Kasumi-1 (cell line): ENCODE results near the gene BRPF3.
A peak's percentile ranks its signal among the peaks of the same experiment; 100 is the strongest.

ENCODE experiments used
- DNase-seq, 2 experiments: peaks; one replicate each; lab custom pipeline; 2025; lab: John Stamatoyannopoulos, UW

Gene BRPF3

DNA sequence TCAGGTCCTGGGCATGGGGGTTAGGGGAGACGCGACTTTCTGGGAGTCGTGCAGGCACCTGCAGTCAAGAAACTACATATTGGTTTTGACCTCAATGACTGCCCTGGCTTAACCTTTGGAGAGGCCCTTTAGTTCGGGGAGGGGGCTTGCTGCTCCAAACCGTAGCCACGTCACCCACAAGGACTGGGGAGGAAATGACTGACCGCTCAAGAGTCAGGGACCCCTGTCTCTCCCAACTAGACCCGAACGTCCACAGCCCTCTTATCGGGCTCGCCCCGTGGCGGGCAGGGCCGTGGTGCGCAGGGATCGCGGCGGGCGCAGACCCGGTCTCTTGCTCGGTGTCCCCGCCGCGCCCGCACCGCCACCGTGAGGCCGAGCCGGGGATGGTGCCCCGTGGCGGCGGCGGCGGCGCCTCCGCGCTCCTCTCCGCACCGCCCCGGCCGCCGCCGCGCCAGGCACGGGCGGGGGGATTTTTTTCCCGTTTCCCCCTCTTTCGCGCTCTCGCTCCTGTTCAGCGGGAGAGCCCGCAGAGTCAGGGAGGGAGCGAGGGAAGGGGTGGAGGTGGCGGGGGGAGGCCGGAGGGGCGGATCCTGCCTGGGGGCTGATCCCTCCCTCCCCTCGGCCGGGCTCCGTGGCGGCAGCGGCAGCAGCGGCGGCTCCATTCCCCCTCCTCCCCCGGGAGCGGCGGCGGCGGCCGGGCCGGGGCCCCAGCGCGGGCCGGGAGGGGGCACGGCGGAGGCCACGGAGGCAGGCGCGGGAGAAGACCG lies at the start of gene BRPF3:
TSS of gene BRPF3 (plus strand) at position 632 of the 767 bp plus-strand sequence. CDS start 3,579 bp downstream, outside the sequence.
- peak; percentile 45 to 59 for DNase-seq

GRCh38 chr6:36147294-36147693 lies 49.2 kb upstream of the BRPF3 start:
- no peak for DNase-seq

- DNase-seq: no peak
These were observed 47.1 kb upstream of the BRPF3 start for GRCh38 chr6:36149476-36149875.

- DNase-seq: no peak
These were observed 46.3 kb upstream of the BRPF3 start for GRCh38 chr6:36150283-36150682.

- no peak for DNase-seq
These were observed 42.3 kb upstream of the BRPF3 start for GRCh38 chr6:36154286-36154685.

- DNase-seq: no peak
These were observed 40.9 kb upstream of the BRPF3 start for GRCh38 chr6:36155662-36156061.

DNA sequence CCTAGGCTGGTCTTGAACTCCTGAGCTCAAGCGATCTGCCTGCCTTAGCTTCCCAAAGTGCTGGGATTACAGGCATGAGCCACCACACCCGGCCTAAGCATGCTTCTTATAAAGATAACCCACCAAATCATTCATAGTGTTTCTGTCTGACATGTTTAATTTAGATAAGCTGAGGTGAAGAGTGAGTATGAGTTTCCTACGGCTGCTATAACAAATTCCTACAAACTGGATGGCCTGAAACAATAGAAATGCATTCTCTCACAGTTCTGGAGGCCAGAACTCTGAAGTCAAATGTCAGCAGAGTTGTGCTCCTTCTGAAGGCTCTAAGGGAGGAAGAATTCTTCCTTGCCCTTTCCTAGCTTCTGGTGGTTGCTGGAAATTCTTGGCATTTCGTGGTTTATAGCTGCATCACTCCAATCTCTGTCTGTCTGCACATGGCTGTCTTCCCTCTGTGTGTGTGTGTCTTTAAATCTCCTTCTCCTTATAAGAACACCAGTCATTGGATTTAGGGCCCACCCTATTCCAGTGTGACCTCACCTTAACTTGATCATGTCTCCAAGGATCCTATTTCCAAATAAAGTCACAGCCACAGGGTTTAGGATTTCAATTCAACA lies 36.3 kb upstream of the BRPF3 start:
- no peak for DNase-seq

- no peak for DNase-seq
These were observed 27.2 kb upstream of the BRPF3 start for GRCh38 chr6:36169023-36170007.

GRCh38 chr6:36170704-36171103 lies 25.8 kb upstream of the BRPF3 start:
- no peak for DNase-seq

- DNase-seq: no peak
These were observed 25.0 kb upstream of the BRPF3 start for GRCh38 chr6:36171573-36171972.

GRCh38 chr6:36177166-36177565 lies 19.4 kb upstream of the BRPF3 start:
- DNase-seq: no peak

DNA sequence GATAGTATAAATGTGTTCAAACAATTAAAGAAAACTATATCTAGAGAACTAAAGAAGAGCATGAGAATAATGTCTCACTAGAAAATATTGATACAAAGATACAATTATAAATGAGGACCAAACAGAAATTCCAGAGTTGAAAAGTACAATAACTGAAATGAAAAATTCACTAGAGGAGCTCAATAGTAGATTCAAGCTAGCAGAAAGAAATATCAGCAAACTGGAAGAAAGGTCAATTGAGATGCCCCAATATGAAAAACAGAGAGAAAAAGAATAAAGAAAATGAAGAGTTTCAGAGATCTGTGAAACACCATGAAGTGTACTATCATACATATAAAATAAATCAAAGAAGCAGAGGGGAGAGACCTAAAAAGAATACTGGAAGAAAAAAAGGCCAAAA lies 18.0 kb upstream of the BRPF3 start:
- DNase-seq: no peak

DNA sequence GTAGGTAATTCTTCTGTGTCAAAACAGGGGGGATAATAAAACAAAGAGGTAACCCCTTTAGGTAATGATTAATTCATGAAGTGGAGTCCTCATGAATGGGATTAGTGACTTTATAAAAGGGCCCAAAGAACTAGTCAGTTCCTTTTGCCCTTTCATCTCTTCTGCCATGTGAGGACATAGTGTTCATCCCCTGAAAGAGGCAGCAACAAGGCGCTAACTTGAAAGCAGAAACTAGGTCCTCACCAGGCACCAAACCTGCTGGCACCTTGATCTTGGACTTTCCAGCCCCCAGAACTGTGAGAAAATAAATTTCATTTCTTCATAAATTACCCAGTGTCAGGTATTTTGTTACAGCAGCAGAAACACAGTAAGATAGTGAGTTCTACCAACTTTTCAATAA lies 16.4 kb upstream of the BRPF3 start:
- DNase-seq: no peak

DNA sequence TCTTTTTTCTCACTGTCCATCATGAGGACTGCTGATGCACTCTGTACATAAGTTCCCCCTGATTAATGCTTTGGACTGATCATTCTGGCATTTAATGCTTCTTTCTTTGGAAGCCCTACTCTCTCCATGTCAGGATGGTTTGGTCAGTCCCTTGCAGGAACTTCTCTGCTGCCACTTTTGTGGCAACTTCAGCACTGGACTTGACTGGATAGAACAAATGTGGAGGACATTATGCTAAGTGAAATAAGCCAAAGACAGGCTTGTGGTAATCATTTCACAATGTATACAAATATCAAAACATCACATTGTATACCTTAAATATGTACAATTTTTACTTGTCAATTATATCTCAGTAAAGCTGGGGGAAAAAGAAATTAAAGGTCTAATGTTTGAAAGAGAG lies 12.2 kb upstream of the BRPF3 start:
- no peak for DNase-seq

DNA sequence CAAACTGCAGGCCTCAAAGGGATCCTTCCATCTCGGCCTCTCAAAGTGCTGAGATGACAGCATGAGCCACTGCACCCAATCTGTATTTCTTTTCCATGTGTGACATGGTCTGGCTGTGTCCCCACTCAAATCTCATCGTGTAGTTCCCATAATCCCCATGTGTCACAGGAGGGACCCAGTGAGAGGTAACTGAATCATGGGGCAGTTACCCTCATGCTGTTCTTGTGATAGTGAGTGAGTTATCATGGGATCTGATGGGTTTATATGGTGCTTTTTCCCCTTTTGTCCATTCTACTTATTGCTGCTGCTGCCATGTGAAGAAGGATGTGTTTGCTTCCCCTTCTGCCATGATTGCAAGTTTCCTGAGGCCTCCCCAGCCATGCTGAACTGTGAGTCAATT lies 10.3 kb upstream of the BRPF3 start:
- DNase-seq: no peak

GRCh38 chr6:36187446-36187845 lies 9.1 kb upstream of the BRPF3 start:
- peak; percentile 14 to 38 for DNase-seq

- peak in 1 of 2 experiments; percentile 17 for DNase-seq
These were observed 952 bp upstream of the BRPF3 start for GRCh38 chr6:36195471-36196112.

DNA sequence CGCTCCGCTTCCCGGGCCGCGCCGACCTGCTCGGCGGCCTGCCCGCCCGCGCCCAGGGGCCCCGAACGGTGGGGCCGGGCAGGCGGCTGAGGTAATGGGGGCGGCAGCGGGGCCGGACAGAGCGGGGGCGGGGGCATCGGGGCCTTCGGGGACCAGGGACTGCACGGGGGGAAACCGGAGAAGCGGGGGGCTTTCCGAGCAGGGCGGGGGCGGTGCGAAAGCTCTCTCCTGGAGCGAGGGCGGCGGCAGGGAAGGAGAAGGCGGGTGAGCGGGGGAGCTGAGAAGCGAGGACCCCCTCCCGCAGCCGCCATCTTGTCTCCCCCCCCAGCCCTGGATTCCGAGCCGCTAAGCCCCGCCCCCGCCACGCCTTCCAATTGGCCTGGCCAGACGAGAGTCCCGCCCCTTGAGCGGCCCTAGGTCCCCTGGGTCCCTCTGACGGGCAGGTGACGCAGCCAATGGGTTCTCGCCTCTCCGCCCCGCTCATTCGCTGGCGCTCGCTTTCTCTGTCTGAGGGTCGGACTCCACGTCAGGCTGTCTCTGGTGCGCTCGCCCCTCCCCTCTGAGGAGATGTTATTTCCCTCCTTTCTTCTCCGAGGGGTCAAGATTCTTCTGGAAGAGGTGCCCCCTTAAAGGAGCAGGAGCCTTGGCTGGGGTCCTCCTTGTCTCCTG lies 470 bp downstream of the BRPF3 start:
- DNase-seq: peak; percentile 95

- no peak for DNase-seq
These were observed 1.2 kb downstream of the BRPF3 start for GRCh38 chr6:36197739-36198221.

GRCh38 chr6:36198986-36199385 lies 2.4 kb downstream of the BRPF3 start:
- DNase-seq: no peak
